ENCODE data around the gene CARD18. TPM values are rescaled to one million over a fixed set of nuclear protein-coding genes. Genes with fewer than 3 reads are reported as not detected.

The CARD18 gene
- total RNA-seq, 1 experiment from 2014 or later: not detected

Other genes with a start within 250 kb of the CARD18 start
- gene CASP12, start 241.3 kb downstream of the CARD18 start, total RNA-seq (2014; rRNA removed; shearing (Covaris generic)): not detected in 2 replicates
- 55.0 and 60.6 TPM in 2 replicates for gene CASP4, start 171.2 kb downstream of the CARD18 start, total RNA-seq (2014; rRNA removed; shearing (Covaris generic))
- not detected in 2 replicates for gene CASP5, start 116.6 kb downstream of the CARD18 start, total RNA-seq (2014; rRNA removed; shearing (Covaris generic))
- 10.1 and 10.6 TPM in 2 replicates for gene CASP1, start 104.6 kb downstream of the CARD18 start, total RNA-seq (2014; rRNA removed; shearing (Covaris generic))
- gene CARD16, start 94.4 kb downstream of the CARD18 start, total RNA-seq (2014; rRNA removed; shearing (Covaris generic)): 3.3 and 4.5 TPM in 2 replicates

Measured in HT1080 (cell line).